Endothelial cell of umbilical vein (primary cell): ENCODE results near the gene KDM6B.

Source experiments
- EZH2 ChIP-seq: IDR thresholded peaks from 2 replicates; pipeline ENCODE4 v1.6.1; 2012; ENCODE audit warnings: borderline replicate concordance, low read depth, mild to moderate bottlenecking, moderate library complexity, low read length, inconsistent platforms; ENCODE audit not compliant: severe bottlenecking
- JUN ChIP-seq: IDR thresholded peaks from 2 replicates; pipeline ENCODE4 v1.6.1; 2011; ENCODE audit warnings: borderline replicate concordance, low read depth; ENCODE audit not compliant: insufficient read length, insufficient read depth
- MYC ChIP-seq: IDR thresholded peaks from one replicate; pipeline ENCODE4 v1.6.1; 2011; ENCODE audit warnings: mild to moderate bottlenecking, low read depth, low read length
- POLR2A ChIP-seq: IDR thresholded peaks from 2 replicates; pipeline ENCODE4 v1.6.1; 2012; ENCODE audit warnings: low read depth, mild to moderate bottlenecking, control low read depth, low read length
- POLR2AphosphoS5 ChIP-seq: IDR thresholded peaks from 2 replicates; pipeline ENCODE4 v1.6.1; 2012; ENCODE audit warnings: low read depth, mild to moderate bottlenecking, control low read depth, low read length, moderate library complexity; ENCODE audit not compliant: insufficient read depth
- TF ChIP-seq, protein P1 (sequence below), 2 donors: IDR thresholded peaks; 1 replicate in 1 of 2; 2 replicates in 1 of 2; pipeline ENCODE4 v1.5.1; 2011; ENCODE audit warnings: low read length in 2 of 2, mild to moderate bottlenecking in 2 of 2, moderate library complexity in 2 of 2, control low read depth in 1 of 2, inconsistent platforms in 1 of 2, low read depth in 1 of 2; ENCODE audit not compliant: insufficient read depth in 1 of 2; ENCODE audit errors: extremely low read depth in 1 of 2

DNA sequence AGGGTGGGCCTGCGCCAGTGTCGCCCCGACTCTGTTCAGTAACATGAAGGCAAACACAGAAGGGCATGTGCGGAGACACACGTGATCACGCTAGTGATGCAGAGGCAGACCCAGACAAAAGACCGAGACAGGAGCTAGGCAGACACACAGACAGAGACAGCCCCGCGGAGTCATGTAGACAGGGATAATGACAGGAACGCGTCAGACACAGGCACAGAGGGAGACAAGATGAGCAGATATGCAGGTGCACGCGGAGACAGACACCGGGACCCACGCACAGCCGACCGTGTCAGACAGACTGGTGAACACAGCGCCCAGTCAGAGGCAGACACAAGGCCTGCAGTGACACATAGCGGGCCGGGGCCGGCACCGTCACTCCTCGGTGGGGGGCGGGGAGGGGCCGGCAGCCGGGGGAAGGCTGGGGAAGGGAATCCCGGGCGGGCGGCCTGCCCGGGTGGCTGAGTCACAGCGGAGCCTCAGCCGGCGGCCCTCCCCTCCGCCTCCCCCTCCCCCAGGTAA is 7.4 kb downstream of the KDM6B start:
- TF ChIP-seq POLR2A (peak; percentile 53), JUN (no peak), POLR2AphosphoS5 (no peak), EZH2 (no peak), MYC (no peak)
- TF ChIP-seq, protein P1, sequence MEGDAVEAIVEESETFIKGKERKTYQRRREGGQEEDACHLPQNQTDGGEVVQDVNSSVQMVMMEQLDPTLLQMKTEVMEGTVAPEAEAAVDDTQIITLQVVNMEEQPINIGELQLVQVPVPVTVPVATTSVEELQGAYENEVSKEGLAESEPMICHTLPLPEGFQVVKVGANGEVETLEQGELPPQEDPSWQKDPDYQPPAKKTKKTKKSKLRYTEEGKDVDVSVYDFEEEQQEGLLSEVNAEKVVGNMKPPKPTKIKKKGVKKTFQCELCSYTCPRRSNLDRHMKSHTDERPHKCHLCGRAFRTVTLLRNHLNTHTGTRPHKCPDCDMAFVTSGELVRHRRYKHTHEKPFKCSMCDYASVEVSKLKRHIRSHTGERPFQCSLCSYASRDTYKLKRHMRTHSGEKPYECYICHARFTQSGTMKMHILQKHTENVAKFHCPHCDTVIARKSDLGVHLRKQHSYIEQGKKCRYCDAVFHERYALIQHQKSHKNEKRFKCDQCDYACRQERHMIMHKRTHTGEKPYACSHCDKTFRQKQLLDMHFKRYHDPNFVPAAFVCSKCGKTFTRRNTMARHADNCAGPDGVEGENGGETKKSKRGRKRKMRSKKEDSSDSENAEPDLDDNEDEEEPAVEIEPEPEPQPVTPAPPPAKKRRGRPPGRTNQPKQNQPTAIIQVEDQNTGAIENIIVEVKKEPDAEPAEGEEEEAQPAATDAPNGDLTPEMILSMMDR (IDR thresholded peaks at IDR 0.05; ENCODE audit: extremely low read depth in 1 of 2, insufficient read depth in 1 of 2, low read depth in 1 of 2, low read length in 2 of 2) = peak in 1 of 2 donors; percentile 10
